H1 (cell line): ENCODE data around the gene CASQ2. TPM values are rescaled to one million over a fixed set of nuclear protein-coding genes. Genes with fewer than 3 reads are reported as not detected.

Experiments
- ATF2 ChIP-seq: IDR thresholded peaks from 2 replicates; pipeline ENCODE4 v1.6.1; 2012; ENCODE audit warnings: low read length, inconsistent platforms
- KDM5A ChIP-seq: fragments of 200-600 bp; IDR thresholded peaks from 2 replicates; pipeline ENCODE4 v1.7.1; 2012; ENCODE audit warnings: mild to moderate bottlenecking, low read length, inconsistent platforms, mixed read lengths
- NRF1 ChIP-seq: IDR thresholded peaks from 2 replicates; pipeline ENCODE4 v1.6.1; 2011; ENCODE audit warnings: mild to moderate bottlenecking, low read depth, low read length, improper control_type of control experiment
- polyA plus RNA-seq, 7 experiments: library from polyadenylated mRNA; depleted of rRNA in 3 of 7; stranded (reverse) in 5 of 7; unstranded in 2 of 7; fragments of >200 nt in 5 of 7; fragments of 200-250 nt in 2 of 7; gene quantifications; 1 replicate in 5 of 7; 2 replicates in 1 of 7; 4 replicates in 1 of 7; pipeline versions ENCODE4 v1.2.1 to v1.2.3, GENCODE V29; 2011 to 2013; ENCODE audit warnings: missing spikeins in 2 of 7, mixed read lengths in 2 of 7
- total RNA-seq: library from RNA; stranded (reverse); fragmentation: NEBNext Ultra II Directional; extraction: Animal tissue kit (Norgen Biotek cat#: 25700); gene quantifications from 2 replicates; pipeline ENCODE4 v1.2.1, GENCODE V29; 2021
- TF ChIP-seq, protein P1 (sequence below): fragments of 300-600 bp; sonication (generic); IDR thresholded peaks from 2 replicates; pipeline ENCODE4 v1.7.1; 2012; ENCODE audit warnings: low read length, moderate library complexity, mild to moderate bottlenecking, inconsistent platforms; ENCODE audit not compliant: insufficient replicate concordance
- TF ChIP-seq, protein P2 (sequence below), 3 experiments: IDR thresholded peaks; 1 replicate in 2 of 3; 2 replicates in 1 of 3; pipeline versions ENCODE4 v1.5.1 to v1.6.1; 2011; ENCODE audit warnings: low read length in 3 of 3, mild to moderate bottlenecking in 3 of 3, inconsistent platforms in 2 of 3, low read depth in 1 of 3, moderate library complexity in 1 of 3; ENCODE audit not compliant: insufficient read depth in 1 of 3; ENCODE audit errors: control extremely low read depth in 1 of 3

The CASQ2 gene
- total and polyA plus RNA-seq, 2 of the 8 experiments (the other 6 are each of a cell fraction or from before 2014, with no cell fraction given): not detected

GRCh38 chr1:115813727-115814126, 45.2 kb upstream of the CASQ2 start (continued):
- TF ChIP-seq, protein P1, sequence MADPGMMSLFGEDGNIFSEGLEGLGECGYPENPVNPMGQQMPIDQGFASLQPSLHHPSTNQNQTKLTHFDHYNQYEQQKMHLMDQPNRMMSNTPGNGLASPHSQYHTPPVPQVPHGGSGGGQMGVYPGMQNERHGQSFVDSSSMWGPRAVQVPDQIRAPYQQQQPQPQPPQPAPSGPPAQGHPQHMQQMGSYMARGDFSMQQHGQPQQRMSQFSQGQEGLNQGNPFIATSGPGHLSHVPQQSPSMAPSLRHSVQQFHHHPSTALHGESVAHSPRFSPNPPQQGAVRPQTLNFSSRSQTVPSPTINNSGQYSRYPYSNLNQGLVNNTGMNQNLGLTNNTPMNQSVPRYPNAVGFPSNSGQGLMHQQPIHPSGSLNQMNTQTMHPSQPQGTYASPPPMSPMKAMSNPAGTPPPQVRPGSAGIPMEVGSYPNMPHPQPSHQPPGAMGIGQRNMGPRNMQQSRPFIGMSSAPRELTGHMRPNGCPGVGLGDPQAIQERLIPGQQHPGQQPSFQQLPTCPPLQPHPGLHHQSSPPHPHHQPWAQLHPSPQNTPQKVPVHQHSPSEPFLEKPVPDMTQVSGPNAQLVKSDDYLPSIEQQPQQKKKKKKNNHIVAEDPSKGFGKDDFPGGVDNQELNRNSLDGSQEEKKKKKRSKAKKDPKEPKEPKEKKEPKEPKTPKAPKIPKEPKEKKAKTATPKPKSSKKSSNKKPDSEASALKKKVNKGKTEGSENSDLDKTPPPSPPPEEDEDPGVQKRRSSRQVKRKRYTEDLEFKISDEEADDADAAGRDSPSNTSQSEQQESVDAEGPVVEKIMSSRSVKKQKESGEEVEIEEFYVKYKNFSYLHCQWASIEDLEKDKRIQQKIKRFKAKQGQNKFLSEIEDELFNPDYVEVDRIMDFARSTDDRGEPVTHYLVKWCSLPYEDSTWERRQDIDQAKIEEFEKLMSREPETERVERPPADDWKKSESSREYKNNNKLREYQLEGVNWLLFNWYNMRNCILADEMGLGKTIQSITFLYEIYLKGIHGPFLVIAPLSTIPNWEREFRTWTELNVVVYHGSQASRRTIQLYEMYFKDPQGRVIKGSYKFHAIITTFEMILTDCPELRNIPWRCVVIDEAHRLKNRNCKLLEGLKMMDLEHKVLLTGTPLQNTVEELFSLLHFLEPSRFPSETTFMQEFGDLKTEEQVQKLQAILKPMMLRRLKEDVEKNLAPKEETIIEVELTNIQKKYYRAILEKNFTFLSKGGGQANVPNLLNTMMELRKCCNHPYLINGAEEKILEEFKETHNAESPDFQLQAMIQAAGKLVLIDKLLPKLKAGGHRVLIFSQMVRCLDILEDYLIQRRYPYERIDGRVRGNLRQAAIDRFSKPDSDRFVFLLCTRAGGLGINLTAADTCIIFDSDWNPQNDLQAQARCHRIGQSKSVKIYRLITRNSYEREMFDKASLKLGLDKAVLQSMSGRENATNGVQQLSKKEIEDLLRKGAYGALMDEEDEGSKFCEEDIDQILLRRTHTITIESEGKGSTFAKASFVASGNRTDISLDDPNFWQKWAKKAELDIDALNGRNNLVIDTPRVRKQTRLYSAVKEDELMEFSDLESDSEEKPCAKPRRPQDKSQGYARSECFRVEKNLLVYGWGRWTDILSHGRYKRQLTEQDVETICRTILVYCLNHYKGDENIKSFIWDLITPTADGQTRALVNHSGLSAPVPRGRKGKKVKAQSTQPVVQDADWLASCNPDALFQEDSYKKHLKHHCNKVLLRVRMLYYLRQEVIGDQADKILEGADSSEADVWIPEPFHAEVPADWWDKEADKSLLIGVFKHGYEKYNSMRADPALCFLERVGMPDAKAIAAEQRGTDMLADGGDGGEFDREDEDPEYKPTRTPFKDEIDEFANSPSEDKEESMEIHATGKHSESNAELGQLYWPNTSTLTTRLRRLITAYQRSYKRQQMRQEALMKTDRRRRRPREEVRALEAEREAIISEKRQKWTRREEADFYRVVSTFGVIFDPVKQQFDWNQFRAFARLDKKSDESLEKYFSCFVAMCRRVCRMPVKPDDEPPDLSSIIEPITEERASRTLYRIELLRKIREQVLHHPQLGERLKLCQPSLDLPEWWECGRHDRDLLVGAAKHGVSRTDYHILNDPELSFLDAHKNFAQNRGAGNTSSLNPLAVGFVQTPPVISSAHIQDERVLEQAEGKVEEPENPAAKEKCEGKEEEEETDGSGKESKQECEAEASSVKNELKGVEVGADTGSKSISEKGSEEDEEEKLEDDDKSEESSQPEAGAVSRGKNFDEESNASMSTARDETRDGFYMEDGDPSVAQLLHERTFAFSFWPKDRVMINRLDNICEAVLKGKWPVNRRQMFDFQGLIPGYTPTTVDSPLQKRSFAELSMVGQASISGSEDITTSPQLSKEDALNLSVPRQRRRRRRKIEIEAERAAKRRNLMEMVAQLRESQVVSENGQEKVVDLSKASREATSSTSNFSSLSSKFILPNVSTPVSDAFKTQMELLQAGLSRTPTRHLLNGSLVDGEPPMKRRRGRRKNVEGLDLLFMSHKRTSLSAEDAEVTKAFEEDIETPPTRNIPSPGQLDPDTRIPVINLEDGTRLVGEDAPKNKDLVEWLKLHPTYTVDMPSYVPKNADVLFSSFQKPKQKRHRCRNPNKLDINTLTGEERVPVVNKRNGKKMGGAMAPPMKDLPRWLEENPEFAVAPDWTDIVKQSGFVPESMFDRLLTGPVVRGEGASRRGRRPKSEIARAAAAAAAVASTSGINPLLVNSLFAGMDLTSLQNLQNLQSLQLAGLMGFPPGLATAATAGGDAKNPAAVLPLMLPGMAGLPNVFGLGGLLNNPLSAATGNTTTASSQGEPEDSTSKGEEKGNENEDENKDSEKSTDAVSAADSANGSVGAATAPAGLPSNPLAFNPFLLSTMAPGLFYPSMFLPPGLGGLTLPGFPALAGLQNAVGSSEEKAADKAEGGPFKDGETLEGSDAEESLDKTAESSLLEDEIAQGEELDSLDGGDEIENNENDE: no peak
- TF ChIP-seq, protein P2, sequence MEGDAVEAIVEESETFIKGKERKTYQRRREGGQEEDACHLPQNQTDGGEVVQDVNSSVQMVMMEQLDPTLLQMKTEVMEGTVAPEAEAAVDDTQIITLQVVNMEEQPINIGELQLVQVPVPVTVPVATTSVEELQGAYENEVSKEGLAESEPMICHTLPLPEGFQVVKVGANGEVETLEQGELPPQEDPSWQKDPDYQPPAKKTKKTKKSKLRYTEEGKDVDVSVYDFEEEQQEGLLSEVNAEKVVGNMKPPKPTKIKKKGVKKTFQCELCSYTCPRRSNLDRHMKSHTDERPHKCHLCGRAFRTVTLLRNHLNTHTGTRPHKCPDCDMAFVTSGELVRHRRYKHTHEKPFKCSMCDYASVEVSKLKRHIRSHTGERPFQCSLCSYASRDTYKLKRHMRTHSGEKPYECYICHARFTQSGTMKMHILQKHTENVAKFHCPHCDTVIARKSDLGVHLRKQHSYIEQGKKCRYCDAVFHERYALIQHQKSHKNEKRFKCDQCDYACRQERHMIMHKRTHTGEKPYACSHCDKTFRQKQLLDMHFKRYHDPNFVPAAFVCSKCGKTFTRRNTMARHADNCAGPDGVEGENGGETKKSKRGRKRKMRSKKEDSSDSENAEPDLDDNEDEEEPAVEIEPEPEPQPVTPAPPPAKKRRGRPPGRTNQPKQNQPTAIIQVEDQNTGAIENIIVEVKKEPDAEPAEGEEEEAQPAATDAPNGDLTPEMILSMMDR (IDR thresholded peaks at IDR 0.05; ENCODE audit: control extremely low read depth in 1 of 3, insufficient read depth in 1 of 3, low read depth in 1 of 3, low read length in 3 of 3): no peak
- TF ChIP-seq ATF2 (no peak), KDM5A (no peak), NRF1 (no peak)
